ENCODE data around the gene AMN1.
"Not testable (repeated sequence)": the region's sequence is repeated elsewhere in the genome, so short reads cannot be mapped to it uniquely, and the experiment has no call there.

The AMN1 gene

DNA sequence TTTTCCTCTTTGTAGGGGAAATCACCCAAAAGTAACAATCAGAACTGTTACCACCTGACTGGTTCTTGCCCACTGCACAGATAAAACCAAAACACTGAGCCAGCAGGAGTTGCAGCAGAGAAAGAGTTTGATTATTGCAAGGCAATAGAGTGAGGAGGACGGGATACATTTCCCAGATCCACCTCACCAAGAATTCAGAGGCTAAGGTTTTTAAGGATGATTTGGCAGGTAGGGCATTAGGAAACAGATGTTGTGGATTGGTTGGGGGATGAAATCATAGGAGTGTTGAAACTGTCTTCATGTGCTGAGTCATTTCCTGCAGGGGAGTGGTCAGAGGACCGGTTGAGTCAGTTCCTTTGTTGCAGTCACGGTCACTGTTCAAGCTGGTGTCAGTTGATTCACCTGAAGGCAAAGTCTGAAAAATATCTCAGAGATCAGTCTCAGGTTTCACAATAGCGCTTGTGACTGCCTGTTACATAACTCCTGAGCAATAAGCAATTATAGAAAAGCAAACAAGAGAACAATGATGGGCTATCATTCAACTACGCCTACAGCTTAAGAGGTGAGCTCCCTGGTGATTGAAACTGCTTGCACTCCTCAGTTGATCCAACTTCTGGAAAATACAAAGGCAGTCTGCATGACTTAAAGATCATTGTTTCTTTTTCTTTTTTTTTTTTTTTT lies 20.3 kb upstream of the AMN1 start:
- in situ Hi-C loops (cut with MboI; ENCODE audit: low sequenced_read_pairs, unreplicated experiment) = no loop called here
- TF ChIP-seq, protein P1, sequence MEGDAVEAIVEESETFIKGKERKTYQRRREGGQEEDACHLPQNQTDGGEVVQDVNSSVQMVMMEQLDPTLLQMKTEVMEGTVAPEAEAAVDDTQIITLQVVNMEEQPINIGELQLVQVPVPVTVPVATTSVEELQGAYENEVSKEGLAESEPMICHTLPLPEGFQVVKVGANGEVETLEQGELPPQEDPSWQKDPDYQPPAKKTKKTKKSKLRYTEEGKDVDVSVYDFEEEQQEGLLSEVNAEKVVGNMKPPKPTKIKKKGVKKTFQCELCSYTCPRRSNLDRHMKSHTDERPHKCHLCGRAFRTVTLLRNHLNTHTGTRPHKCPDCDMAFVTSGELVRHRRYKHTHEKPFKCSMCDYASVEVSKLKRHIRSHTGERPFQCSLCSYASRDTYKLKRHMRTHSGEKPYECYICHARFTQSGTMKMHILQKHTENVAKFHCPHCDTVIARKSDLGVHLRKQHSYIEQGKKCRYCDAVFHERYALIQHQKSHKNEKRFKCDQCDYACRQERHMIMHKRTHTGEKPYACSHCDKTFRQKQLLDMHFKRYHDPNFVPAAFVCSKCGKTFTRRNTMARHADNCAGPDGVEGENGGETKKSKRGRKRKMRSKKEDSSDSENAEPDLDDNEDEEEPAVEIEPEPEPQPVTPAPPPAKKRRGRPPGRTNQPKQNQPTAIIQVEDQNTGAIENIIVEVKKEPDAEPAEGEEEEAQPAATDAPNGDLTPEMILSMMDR (IDR thresholded peaks at IDR 0.05; ENCODE audit: borderline replicate concordance, control extremely low read depth, extremely low read depth, insufficient read depth, missing control alignments) = no peak
- peak; percentile 83 for DNase-seq (ENCODE audit: low spot score)

DNA sequence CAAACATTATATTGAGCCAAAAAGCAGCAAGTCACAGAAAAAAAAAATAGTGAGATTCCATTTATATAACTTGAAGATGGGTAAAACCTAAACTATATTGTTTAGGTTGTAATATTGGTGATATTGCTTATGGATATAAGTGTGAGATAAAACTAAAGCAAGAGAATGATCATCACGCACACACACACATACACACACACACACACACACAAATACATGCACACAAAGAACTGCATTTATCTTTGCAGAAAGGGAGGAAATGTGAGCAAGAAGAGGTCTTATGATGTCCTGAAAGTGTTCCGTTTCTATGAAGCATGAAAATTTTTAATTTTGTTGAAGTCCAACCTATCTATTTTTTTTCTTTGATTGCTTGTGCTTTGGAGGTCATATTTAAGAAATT lies 16.4 kb upstream of the AMN1 start:
- in situ Hi-C loops (cut with MboI; ENCODE audit: low sequenced_read_pairs, unreplicated experiment) = no loop called here
- TF ChIP-seq, protein P1 (IDR thresholded peaks at IDR 0.05; ENCODE audit: borderline replicate concordance, control extremely low read depth, extremely low read depth, insufficient read depth, missing control alignments) = no peak
- DNase-seq (ENCODE audit: low spot score) = no peak

DNA sequence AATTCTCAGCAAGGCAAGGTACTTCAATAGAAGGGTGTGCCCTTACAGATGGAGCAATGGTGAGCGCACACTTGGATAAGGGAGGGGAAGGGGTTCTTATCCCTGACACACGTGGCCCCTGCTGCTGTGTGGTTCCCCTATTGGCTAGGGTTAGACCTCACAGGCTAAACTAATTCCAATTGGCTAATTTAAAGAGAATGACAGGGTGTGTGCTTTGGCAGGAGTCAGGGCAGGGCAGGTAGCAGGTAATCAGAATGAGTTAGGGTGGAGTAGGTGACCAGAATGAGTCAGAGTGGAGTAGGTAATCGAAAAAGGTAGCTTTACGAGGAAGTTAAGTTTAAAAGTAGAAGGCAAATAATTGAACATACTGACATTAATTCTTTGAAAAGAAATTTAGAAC lies 15.5 kb upstream of the AMN1 start:
- DNase-seq (ENCODE audit: low spot score); in situ Hi-C loops (cut with MboI; ENCODE audit: low sequenced_read_pairs, unreplicated experiment): not testable (repeated sequence)

DNA sequence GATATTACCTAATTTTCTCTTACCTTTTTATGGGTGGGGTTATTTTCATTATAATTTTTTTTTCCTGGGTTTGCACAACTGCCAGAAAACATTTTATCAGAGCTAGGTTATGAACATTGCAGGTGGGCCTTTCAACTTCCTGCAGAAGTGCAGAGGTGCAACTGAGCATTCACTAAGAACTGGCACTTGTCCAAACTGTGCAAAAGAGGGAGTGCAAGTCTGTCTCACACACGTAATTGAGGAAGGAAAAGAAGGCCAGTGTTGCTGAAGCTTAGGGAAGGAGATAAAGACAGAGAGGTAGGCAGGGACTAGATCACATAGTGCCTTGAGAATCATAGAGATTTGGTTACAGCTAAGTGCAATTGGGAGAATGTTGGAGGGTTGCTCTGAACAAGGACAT lies 14.1 kb upstream of the AMN1 start:
- DNase-seq (ENCODE audit: low spot score) = no peak
- TF ChIP-seq, protein P1 (IDR thresholded peaks at IDR 0.05; ENCODE audit: borderline replicate concordance, control extremely low read depth, extremely low read depth, insufficient read depth, missing control alignments) = no peak
- in situ Hi-C loops (cut with MboI; ENCODE audit: low sequenced_read_pairs, unreplicated experiment) = no loop called here

DNA sequence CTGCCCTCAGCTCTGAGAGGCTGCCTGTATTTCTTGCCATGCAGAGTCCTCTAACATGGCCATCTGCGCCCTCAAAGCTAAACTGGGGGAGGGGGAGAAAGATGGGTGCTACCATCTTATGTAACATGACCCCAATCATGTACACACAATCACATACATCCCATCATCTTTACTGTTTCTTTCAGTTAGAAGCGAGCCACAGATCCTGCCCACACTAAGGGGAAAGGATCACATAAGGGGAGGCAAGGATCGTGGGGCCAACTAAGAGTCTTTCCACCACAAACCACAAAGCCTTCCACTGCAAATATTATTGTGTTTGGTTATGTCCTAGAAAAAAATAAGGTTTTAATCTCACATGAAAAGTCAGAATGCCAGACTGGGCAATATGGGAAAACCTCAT lies 11.8 kb upstream of the AMN1 start:
- in situ Hi-C loops (cut with MboI; ENCODE audit: low sequenced_read_pairs, unreplicated experiment) = no loop called here
- no peak for DNase-seq (ENCODE audit: low spot score)
- TF ChIP-seq, protein P1 (IDR thresholded peaks at IDR 0.05; ENCODE audit: borderline replicate concordance, control extremely low read depth, extremely low read depth, insufficient read depth, missing control alignments) = no peak

DNA sequence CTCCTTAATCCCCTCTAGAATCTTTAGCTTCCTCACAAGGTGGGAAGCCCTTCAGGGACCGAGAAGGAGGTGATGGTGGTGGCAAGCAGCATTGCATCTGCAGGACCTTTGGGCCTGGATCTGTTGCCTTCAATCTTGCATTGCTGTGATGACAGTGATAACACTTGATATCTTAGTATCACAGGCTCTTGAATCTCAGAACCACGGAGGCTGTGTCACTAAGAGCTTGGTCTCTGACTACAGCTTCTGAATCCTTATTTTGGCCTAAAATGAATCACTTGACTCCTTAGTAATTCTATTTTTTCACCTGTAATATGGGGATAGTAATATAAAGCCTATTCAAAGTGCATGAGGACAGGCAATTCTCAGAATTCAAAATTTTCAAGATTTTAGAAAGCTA lies 8.9 kb upstream of the AMN1 start:
- in situ Hi-C loops (cut with MboI; ENCODE audit: low sequenced_read_pairs, unreplicated experiment) = no loop called here
- no peak for DNase-seq (ENCODE audit: low spot score)
- TF ChIP-seq, protein P1 (IDR thresholded peaks at IDR 0.05; ENCODE audit: borderline replicate concordance, control extremely low read depth, extremely low read depth, insufficient read depth, missing control alignments) = no peak

DNA sequence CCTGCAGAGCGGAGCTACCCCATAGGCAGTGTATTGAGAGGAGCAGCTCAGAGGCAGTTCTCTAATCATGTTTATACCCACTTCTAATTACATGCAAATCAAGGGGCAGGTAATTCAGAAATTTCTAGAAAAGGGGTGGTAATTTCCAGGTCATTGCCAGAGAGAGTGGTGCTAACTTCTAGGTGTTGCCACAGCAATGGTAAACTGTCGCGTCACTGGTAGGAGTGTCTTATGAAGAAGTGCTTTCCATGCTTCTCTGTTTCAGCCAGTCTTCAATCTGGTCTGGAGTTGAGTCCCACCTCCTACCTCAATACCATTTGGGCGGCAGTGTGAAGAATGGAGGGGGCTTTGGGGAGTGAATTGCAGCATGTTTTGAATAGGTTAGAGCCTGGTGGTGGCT lies 8.5 kb upstream of the AMN1 start:
- in situ Hi-C loops (cut with MboI; ENCODE audit: low sequenced_read_pairs, unreplicated experiment) = no loop called here
- TF ChIP-seq, protein P1 (IDR thresholded peaks at IDR 0.05; ENCODE audit: borderline replicate concordance, control extremely low read depth, extremely low read depth, insufficient read depth, missing control alignments) = no peak
- no peak for DNase-seq (ENCODE audit: low spot score)

Data from GM13976 (cell line).